SK-N-MC (cell line): ENCODE data around the gene HCN1.

Experiments used
- DNase-seq: peaks from one replicate; pipeline ENCODE4 v3.0.0-alpha.2; 2011; ENCODE audit warnings: low read depth, low spot score
- H3K27ac ChIP-seq: fragments of 200-600 bp; sonication (generic); 2 replicates; pipeline ENCODE4 v1.5.1; 2016; ENCODE audit warnings: mixed run types
- H3K36me3 ChIP-seq: fragments of 200-600 bp; sonication (generic); 2 replicates; pipeline ENCODE4 v1.6.1; 2017; ENCODE audit warnings: antibody characterized with exemption, low read length, mixed read lengths; ENCODE audit not compliant: insufficient read depth
- H3K4me3 ChIP-seq: fragments of 200-600 bp; sonication (generic); 2 replicates; pipeline ENCODE4 v1.5.1; 2016
- H3K9ac ChIP-seq: fragments of 200-600 bp; sonication (generic); 2 replicates; pipeline ENCODE4 v1.8.0; 2017; ENCODE audit warnings: mixed run types, mixed read lengths; ENCODE audit not compliant: insufficient read length
- H3K9me3 ChIP-seq: fragments of 200-600 bp; sonication (generic); 2 replicates; pipeline ENCODE4 v1.6.1; 2017; ENCODE audit warnings: low read depth, mild to moderate bottlenecking, antibody characterized with exemption, low read length, moderate library complexity, mixed read lengths
- EZH2 ChIP-seq: fragments of 200-600 bp; sonication (generic); IDR thresholded peaks from one replicate; pipeline ENCODE4 v1.6.1; 2017; ENCODE audit warnings: antibody characterized with exemption
- FOXP2 ChIP-seq: optimal IDR thresholded peaks from 2 replicates; pipeline ENCODE3; 2011; ENCODE audit warnings: mild to moderate bottlenecking, moderate library complexity; ENCODE audit not compliant: insufficient read depth; ENCODE audit errors: extremely low read length, control extremely low read depth
- POLR2AphosphoS5 ChIP-seq: IDR thresholded peaks from 2 replicates; pipeline ENCODE4 v1.6.1; 2012; ENCODE audit warnings: mild to moderate bottlenecking, low read depth, low read length, borderline replicate concordance

Gene HCN1

DNA sequence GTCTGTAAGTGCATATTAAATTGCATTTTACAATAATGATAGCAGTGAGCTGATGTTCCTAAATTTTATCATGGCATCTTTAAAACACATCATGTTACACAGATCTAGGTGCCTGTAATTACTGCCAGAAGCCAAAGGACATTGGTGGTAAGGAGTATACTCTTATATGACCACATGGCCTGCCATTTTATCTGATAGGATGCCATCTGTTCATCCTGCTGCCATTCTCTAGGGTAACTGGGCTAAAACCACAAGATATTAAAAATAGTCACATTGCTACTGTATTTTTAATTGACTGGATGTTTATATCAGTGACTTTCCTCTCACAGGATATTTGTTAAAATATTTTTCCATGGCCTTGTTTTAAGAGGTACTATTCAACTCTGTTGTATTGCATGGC lies 53.1 kb downstream of the HCN1 start:
- no peak for TF ChIP-seq FOXP2
- TF ChIP-seq POLR2AphosphoS5, result no peak
- no peak for TF ChIP-seq EZH2
- no peak for DNase-seq
- H3K27ac ChIP-seq, result no peak overlapping the region
- no peaks in the 10 kb centered on the region for H3K9me3 ChIP-seq
- H3K4me3 ChIP-seq, result no peak overlapping the region
- H3K36me3 ChIP-seq, result no peaks in the 10 kb centered on the region
- no peak overlapping the region for H3K9ac ChIP-seq

DNA sequence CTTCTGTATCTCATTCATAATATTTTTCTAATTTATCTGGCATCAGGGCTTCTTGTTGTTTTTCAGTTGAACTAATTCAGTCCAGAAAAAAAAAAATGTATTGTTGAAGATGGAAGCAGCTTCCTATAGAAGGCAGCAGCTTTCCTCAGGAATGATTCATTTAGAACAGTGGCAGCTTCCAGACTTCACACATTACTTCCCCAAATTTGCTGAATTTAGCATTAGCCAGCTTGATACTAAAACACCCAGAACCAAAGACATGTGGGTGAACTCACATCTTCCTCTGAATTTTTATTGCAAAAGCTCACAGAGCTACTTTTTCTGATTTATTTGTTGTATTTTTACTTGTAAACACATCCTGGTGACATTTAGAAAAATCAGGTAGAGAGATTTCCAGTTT lies 53.8 kb downstream of the HCN1 start:
- no peaks in the 10 kb centered on the region for H3K9me3 ChIP-seq
- DNase-seq, result no peak
- no peaks in the 10 kb centered on the region for H3K36me3 ChIP-seq
- no peak overlapping the region for H3K9ac ChIP-seq
- H3K4me3 ChIP-seq, result no peak overlapping the region
- H3K27ac ChIP-seq, result no peak overlapping the region
- no peak for TF ChIP-seq EZH2
- no peak for TF ChIP-seq POLR2AphosphoS5
- TF ChIP-seq FOXP2, result no peak

DNA sequence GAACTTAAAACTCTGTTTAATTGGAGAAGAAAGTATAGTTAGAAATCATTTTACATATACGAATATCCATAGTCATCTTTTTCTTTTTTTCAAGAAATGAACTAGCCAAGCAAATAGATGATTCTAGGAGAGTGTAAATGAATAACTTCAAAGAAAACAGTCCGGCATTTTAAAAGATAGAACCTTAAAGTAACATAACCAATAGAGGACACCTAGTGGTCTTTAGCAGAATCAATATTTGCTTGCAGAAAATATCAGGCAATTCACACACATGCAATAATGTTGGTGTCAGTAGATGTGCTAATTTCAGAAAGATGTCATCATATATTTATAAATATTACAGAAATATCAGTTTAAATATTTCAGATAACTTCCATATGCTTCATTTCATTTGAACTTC lies 57.1 kb downstream of the HCN1 start:
- TF ChIP-seq EZH2 (no peak), FOXP2 (no peak), POLR2AphosphoS5 (no peak)
- Histone ChIP-seq H3K9me3 (no peaks in the 10 kb centered on the region), H3K9ac (no peak overlapping the region), H3K4me3 (no peak overlapping the region), H3K27ac (no peak overlapping the region), H3K36me3 (no peaks in the 10 kb centered on the region)
- DNase-seq, result no peak

DNA sequence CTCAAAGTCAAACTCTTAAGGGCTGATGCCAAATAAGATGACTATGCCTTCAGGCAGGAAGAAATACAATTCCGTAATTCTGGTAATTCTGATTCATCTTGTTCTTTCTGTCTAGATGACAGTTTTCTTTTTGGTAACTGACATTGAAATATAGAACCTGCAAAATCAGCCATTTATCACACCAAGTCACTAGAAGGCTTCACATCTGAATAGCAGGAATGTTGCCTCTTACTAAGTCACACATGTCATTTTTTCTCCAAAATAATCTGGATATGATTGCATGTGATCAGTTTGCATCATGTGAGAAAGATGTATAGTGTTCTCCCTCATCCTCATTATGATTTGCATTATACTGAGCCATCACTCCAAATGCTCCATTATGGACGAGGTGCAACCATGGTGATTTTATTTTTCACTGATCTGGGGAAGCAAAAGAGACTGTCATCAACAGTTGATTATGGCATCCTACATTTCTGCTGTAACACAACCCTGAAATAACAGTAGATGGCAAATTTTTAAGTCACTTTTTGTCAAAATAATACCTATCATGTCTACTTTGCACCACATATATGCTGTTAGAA lies 69.0 kb downstream of the HCN1 start:
- H3K4me3 ChIP-seq, result no peak overlapping the region
- no peaks in the 10 kb centered on the region for H3K36me3 ChIP-seq
- no peak overlapping the region for H3K9ac ChIP-seq
- DNase-seq, result no peak
- no peaks in the 10 kb centered on the region for H3K9me3 ChIP-seq
- no peak overlapping the region for H3K27ac ChIP-seq
- TF ChIP-seq POLR2AphosphoS5, result no peak
- no peak for TF ChIP-seq FOXP2
- TF ChIP-seq EZH2, result no peak

DNA sequence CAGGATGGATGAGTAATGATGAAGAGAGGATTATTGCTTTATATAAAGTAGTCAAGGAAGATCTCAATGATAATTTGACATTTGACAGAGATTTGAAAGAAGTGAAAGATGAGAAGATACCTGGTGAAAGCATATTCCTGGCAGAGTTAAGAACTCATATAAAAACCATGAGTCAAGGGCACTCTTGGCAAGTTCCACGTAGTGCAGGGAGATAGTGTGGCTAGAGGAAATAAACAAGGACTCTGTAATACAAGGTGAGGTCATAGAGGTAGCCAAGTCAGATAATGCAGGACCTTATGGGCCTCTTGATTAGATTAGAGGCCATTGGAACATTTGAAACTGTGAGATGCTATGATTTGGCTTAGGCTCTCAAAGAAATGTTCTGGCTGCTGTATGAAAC lies 72.3 kb downstream of the HCN1 start:
- no peak for TF ChIP-seq FOXP2
- no peak for TF ChIP-seq POLR2AphosphoS5
- TF ChIP-seq EZH2, result no peak
- Histone ChIP-seq H3K4me3 (no peak overlapping the region), H3K9me3 (no peaks in the 10 kb centered on the region), H3K9ac (no peak overlapping the region), H3K36me3 (no peaks in the 10 kb centered on the region), H3K27ac (no peak overlapping the region)
- no peak for DNase-seq

DNA sequence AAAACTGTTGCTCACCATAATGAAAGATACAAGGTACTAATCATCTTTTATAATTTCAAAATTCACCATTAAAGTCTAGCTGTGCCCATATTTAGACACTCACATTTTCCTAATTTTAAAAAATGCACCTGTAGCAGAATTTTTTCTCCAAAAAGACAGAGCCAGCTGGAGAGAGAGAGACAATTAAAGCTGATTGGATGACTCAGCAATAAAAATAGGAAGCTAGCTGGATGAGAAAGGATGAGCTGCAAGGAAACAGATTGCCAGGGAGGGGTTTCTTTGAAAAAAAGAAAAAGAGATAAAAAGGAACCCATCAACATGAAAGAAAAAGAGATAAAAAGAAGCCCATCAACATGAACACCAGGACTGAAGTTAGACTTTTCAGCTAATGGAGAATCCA lies 73.8 kb downstream of the HCN1 start:
- no peak for TF ChIP-seq POLR2AphosphoS5
- DNase-seq, result no peak
- Histone ChIP-seq H3K36me3 (no peaks in the 10 kb centered on the region), H3K27ac (no peak overlapping the region), H3K9me3 (no peaks in the 10 kb centered on the region), H3K9ac (no peak overlapping the region), H3K4me3 (no peak overlapping the region)

DNA sequence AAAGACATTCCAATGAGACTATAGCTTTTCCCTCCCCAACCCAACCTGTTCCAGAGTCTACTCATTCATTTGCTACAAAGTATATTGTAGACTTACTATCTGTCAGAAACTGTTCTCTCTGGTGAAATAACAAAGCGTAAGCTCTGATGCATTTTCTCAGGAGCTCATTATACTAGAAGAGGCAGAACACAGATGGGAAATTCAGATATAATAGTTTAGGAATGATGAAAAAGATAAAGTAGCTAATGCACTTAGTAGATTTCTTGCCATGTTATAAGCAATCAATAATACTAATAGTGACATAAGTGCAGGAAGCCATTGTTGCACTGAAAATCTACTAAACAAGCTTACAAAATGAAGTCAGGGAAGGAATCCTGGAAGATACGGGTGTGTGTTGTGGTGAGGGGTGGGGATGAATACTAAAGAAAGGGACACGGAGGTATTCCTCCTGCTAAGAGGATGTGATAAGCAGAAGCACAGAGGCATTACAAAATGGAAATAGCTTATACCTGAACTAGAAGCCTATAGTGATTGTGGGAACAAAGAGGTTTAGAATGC lies 78.2 kb downstream of the HCN1 start:
- TF ChIP-seq FOXP2, result no peak
- no peak for TF ChIP-seq POLR2AphosphoS5
- TF ChIP-seq EZH2, result no peak
- H3K27ac ChIP-seq, result no peak overlapping the region
- no peaks in the 10 kb centered on the region for H3K9me3 ChIP-seq

DNA sequence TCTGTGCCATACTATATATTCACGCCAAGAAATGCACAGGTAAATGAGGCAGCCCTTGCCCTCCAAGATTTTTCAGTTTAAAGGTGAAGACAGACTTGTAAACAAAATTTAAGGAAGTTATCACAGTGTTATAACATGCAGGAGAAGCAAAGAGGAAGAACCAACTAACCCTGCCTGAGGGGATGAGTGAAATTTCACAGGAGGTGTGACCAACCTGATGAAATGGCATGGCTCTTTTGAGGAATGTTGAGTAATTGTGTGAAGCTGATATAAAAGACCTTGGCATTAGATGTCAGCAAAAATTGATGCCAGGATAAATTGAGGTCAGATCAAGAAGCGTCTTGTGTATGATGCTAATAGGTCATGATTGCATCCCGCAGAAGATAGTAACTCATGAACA lies 86.5 kb downstream of the HCN1 start:
- no peak for TF ChIP-seq EZH2
- TF ChIP-seq FOXP2, result no peak
- TF ChIP-seq POLR2AphosphoS5, result no peak
- Histone ChIP-seq H3K9ac (no peak overlapping the region), H3K4me3 (no peak overlapping the region), H3K27ac (no peak overlapping the region), H3K9me3 (no peaks in the 10 kb centered on the region), H3K36me3 (no peaks in the 10 kb centered on the region)
- DNase-seq, result no peak

More for the DNA sequence above, 78.2 kb downstream of the HCN1 start:
- H3K9ac ChIP-seq, result no peak overlapping the region
- DNase-seq, result no peak
- no peaks in the 10 kb centered on the region for H3K36me3 ChIP-seq
- H3K4me3 ChIP-seq, result no peak overlapping the region

DNA sequence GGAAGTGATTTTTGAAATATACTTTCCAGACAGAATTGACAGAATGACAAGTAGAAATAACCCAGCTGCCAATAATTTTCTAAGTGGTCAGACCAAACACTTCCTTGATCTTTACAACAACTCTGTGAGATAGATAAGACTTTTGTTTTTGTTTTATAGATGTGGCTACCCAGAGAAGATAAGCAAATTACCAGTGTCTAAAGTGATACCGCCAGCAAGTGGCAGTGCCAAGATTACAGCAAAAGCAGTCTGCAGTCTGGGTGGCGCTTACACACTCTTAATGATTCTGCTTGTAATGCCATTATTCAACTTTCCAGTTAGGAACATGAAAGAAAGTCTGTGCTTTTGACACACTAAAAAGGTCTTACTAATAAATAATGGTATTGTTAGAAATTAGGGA lies 92.1 kb downstream of the HCN1 start:
- Histone ChIP-seq H3K9ac (no peak overlapping the region), H3K27ac (no peak overlapping the region), H3K36me3 (no peaks in the 10 kb centered on the region), H3K9me3 (no peaks in the 10 kb centered on the region; the same call in 1 of the 2 replicates), H3K4me3 (no peak overlapping the region)
- TF ChIP-seq FOXP2 (no peak), EZH2 (no peak), POLR2AphosphoS5 (no peak)
- DNase-seq, result no peak
